Body of pancreas (tissue), 4 donors: ENCODE data around the gene BRAF. TPM values are rescaled to one million over a fixed set of nuclear protein-coding genes. Genes with fewer than 3 reads are reported as not detected.
"Not testable (repeated sequence)": the region's sequence is repeated elsewhere in the genome, so short reads cannot be mapped to it uniquely, and the experiment has no call there.

Experiments
- ATAC-seq: fragments of 150-250 bp; one replicate; pipeline ENCODE4 v1.9.1; 2016
- DNase-seq, 4 donors: peaks; one replicate each; pipeline ENCODE4 v3.0.0-alpha.2; 2019
- H3K27ac ChIP-seq, 4 donors: fragments of 200-600 bp; sonication (generic); 1 replicate in 3 of 4; 2 replicates in 1 of 4; pipeline versions ENCODE4 v1.5.1 to v1.6.1; 2016 to 2019; ENCODE audit warnings: mild to moderate bottlenecking in 1 of 4, mixed read lengths in 1 of 4, moderate library complexity in 1 of 4
- H3K27me3 ChIP-seq, 2 donors: fragments of 200-600 bp; sonication (generic); one replicate each; pipeline ENCODE4 v1.6.0; 2016; ENCODE audit warnings: mild to moderate bottlenecking in 1 of 2
- H3K36me3 ChIP-seq, 2 donors: fragments of 200-600 bp; sonication (generic); replicated peaks in 1 of 2; 2 replicates each; pipeline ENCODE4 v1.5.1; 2016; ENCODE audit warnings: low read depth in 2 of 2; ENCODE audit not compliant: insufficient read depth in 1 of 2
- H3K4me1 ChIP-seq: fragments of 200-600 bp; sonication (generic); one replicate; pipeline ENCODE4 v1.6.0; 2016
- H3K4me3 ChIP-seq, 2 donors: fragments of 200-600 bp; sonication (generic); 1 replicate in 1 of 2; 2 replicates in 1 of 2; pipeline ENCODE4 v1.5.1; 2016 to 2019
- H3K9me3 ChIP-seq, 3 donors: fragments of 200-600 bp; sonication (generic); 1 replicate in 2 of 3; 2 replicates in 1 of 3; pipeline ENCODE4 v1.5.1; 2016
- CTCF ChIP-seq, 7 experiments: fragments of 450-650 bp in 4 of 7; fragments of 200-600 bp in 3 of 7; sonication (generic) in 3 of 7; IDR thresholded peaks; one replicate each; pipeline ENCODE4 v1.5.1; 2016 to 2019; ENCODE audit warnings: antibody characterized with exemption in 7 of 7
- POLR2A ChIP-seq, 3 donors: fragments of 450-650 bp; IDR thresholded peaks; one replicate each; pipeline ENCODE4 v1.6.1; 2016; ENCODE audit warnings: antibody characterized with exemption in 3 of 3, mild to moderate bottlenecking in 2 of 3
- WGBS, 2 donors: methylation state at CpG; one replicate each; pipeline ENCODE4 v1.1.5; 2017; 5-methylcytosine and 5-hydroxymethylcytosine counted together
- intact Hi-C: fragments of 100-400 bp; cut with DNase I; formaldehyde crosslinking; loops from one replicate; pipeline ENCODE4 v1.15.1; 2023
- total RNA-seq, 2 donors: library from RNA; depleted of rRNA; stranded (reverse); fragments of >200 nt; gene quantifications; one replicate each; pipeline ENCODE4 v1.1.0, GENCODE V29; 2016

Gene BRAF
- total RNA-seq, 2 donors from 2014 or later, result 41.9 to 51.1 TPM

GRCh38 chr7:140937702-140938264 lies 13.1 kb upstream of the BRAF start:
- WGBS, 2 donors, result 91 to 92% methylated on average over 3 of the region's 3 CpGs
- ATAC-seq (no peak), DNase-seq (no peak)
- Histone ChIP-seq H3K4me3 (no peak overlapping the region), H3K9me3 (no peaks in the 10 kb centered on the region), H3K27me3 (no peaks in the 10 kb centered on the region), H3K4me1 (no peaks in the 10 kb centered on the region), H3K36me3 (no peaks in the 10 kb centered on the region), H3K27ac (no peak overlapping the region)
- intact Hi-C loops, result no loop called here
- TF ChIP-seq POLR2A (IDR thresholded peaks at IDR 0.05), result no peak
- TF ChIP-seq CTCF (IDR thresholded peaks at IDR 0.05), result no peak

- Histone ChIP-seq H3K27ac (no peak overlapping the region), H3K27me3 (no peaks in the 10 kb centered on the region), H3K4me1 (no peaks in the 10 kb centered on the region), H3K4me3 (no peak overlapping the region), H3K9me3 (no peaks in the 10 kb centered on the region), H3K36me3 (no peaks in the 10 kb centered on the region)
- WGBS, 2 donors, result 72 to 75% methylated on average over 4 of the region's 4 CpGs
- ATAC-seq (no peak), DNase-seq (no peak)
- intact Hi-C loops, result loop anchor here (10.0 kb wide), 1 partner anchor 114 kb away; no protein-coding TSS in a partner anchor
- TF ChIP-seq CTCF (IDR thresholded peaks at IDR 0.05) (no peak), POLR2A (IDR thresholded peaks at IDR 0.05) (no peak)
Observed at GRCh38 chr7:140928491-140929309, 4.0 kb upstream of the BRAF start.

- 56 to 61% methylated on average over 4 of the region's 4 CpGs for WGBS, 2 donors
- not testable (repeated sequence) for ATAC-seq, H3K36me3 ChIP-seq, H3K4me3 ChIP-seq, H3K4me1 ChIP-seq, H3K27ac ChIP-seq, H3K27me3 ChIP-seq, DNase-seq, H3K9me3 ChIP-seq
- intact Hi-C loops, result loop anchor here (10.0 kb wide), 1 partner anchor 113 kb away; no protein-coding TSS in a partner anchor
Observed at GRCh38 chr7:140927945-140928344, 3.2 kb upstream of the BRAF start.

GRCh38 chr7:140927351-140927750 lies 2.6 kb upstream of the BRAF start:
- ATAC-seq (no peak), DNase-seq (no peak)
- H3K27ac ChIP-seq, result no peak overlapping the region
- 94 to 100% methylated on average over 1 to 2 of the region's 2 CpGs for WGBS, 2 donors
- H3K4me3 ChIP-seq, result no peak overlapping the region
- no peaks in the 10 kb centered on the region for H3K9me3 ChIP-seq
- intact Hi-C loops, result loop anchor here (10.0 kb wide), 1 partner anchor 113 kb away; no protein-coding TSS in a partner anchor
- no peaks in the 10 kb centered on the region for H3K27me3 ChIP-seq
- peaks cover 7% of the 10 kb centered on the region for H3K4me1 ChIP-seq
- no peak for TF ChIP-seq CTCF (IDR thresholded peaks at IDR 0.05)
- no peak for TF ChIP-seq POLR2A (IDR thresholded peaks at IDR 0.05)
- H3K36me3 ChIP-seq, result no peaks in the 10 kb centered on the region

GRCh38 chr7:140926021-140926817 lies 1.5 kb upstream of the BRAF start:
- no peaks in the 10 kb centered on the region for H3K36me3 ChIP-seq
- H3K27me3 ChIP-seq, result no peaks in the 10 kb centered on the region
- intact Hi-C loops, result loop anchor here (10.0 kb wide), 1 partner anchor 111 kb away; no protein-coding TSS in a partner anchor
- no peak overlapping the region for H3K4me3 ChIP-seq
- H3K4me1 ChIP-seq, result peaks cover 16% of the 10 kb centered on the region
- DNase-seq (no peak), ATAC-seq (no peak)
- H3K27ac ChIP-seq, result no peak overlapping the region
- 88 to 92% methylated on average over 7 of the region's 7 CpGs for WGBS, 2 donors
- TF ChIP-seq CTCF (IDR thresholded peaks at IDR 0.05), result no peak
- no peak for TF ChIP-seq POLR2A (IDR thresholded peaks at IDR 0.05)
- H3K9me3 ChIP-seq, result no peaks in the 10 kb centered on the region
